ENCODE results near the gene TCF12. TPM values are rescaled to one million over a fixed set of nuclear protein-coding genes. Genes with fewer than 3 reads are reported as not detected.
A peak's percentile ranks its signal among the peaks of the same experiment; 100 is the strongest.

TCF12 gene
- total and polyA plus RNA-seq, 5 experiments from 2014 or later = 43.2 to 77.3 (median 54.3) TPM

- H3K27ac Mint-ChIP-seq = no peak overlapping the region
- H3K4me1 Mint-ChIP-seq = peaks cover 19 to 52% (median 36%) of the 10 kb centered on the region in 4 donors
- H3K27me3 Mint-ChIP-seq = no peaks in the 10 kb centered on the region
- H3K4me3 Mint-ChIP-seq = no peak overlapping the region
- POLR2A ChIA-PET = no interaction called here
- peaks cover 0 to 19% (median 5%) of the 10 kb centered on the region in 3 donors for H3K36me3 Mint-ChIP-seq
- ATAC-seq (no peak), DNase-seq (no peak)
- no peaks in the 10 kb centered on the region for H3K9me3 Mint-ChIP-seq
These were observed 127.4 kb downstream of the TCF12 start for GRCh38 chr15:57045741-57046382.

DNA sequence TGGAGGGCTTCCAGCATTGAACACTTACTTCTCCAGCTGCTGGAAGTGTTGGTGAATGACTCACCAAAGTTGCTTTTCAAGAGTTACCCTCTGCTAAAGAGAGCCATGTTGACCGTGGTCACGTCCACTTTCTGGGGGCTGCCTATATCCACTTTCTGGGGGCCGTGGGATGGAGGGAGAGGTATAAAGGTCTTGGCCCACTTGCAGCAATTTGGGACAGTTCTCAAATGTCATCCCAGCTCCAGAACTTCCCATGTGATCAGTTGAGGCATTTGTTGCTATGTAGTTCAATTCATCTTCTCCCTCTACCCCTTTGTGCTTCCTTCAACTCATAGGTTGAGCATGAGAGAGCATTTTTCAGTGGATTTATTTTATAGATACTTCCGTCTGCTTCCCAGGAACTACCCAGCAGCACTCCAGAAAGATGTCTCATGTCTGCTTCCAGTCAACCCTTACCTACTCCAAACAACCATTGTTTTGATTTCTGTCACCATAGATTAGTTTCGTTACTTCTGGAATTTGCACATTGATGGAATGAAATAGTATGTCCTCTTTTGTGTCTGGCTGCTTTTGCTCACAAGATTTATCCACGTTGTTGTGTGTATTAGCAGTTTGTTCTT lies 130.6 kb downstream of the TCF12 start:
- H3K9me3 Mint-ChIP-seq = no peaks in the 10 kb centered on the region
- peaks cover 0 to 19% (median 5%) of the 10 kb centered on the region in 3 donors for H3K36me3 Mint-ChIP-seq
- no peaks in the 10 kb centered on the region for H3K27me3 Mint-ChIP-seq
- H3K27ac Mint-ChIP-seq = no peak overlapping the region
- no peak overlapping the region for H3K4me3 Mint-ChIP-seq
- H3K4me1 Mint-ChIP-seq = peaks cover 37 to 69% (median 52%) of the 10 kb centered on the region in 4 donors
- ATAC-seq (no peak), DNase-seq (no peak)
- POLR2A ChIA-PET = no interaction called here

DNA sequence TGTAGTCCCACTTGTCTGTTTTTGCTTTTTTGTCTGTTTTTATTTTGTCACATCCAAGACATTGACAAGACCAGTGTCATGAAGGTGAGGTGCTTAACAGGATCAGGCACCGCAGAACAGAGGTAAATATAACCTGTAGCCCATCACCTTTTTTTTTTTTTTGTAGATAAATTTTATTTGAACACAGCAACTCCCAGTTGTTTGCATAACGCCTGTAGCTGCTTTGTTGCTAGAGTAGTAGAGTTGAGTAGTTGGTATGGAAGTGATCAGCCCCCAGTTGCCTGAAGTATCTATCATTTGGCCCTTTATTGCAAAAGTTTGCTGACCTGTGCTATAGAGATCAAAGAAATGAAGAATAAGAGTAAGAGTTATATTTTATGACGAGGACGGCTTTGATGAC lies 135.0 kb downstream of the TCF12 start:
- H3K4me1 Mint-ChIP-seq = peaks cover 44 to 67% (median 56%) of the 10 kb centered on the region in 4 donors
- H3K27ac Mint-ChIP-seq = peak overlapping the region in 2 of 10 donors; percentile 1 to 22
- H3K36me3 Mint-ChIP-seq = peaks cover 0 to 6% (median 2%) of the 10 kb centered on the region in 3 donors
- no peak for ATAC-seq
- POLR2A ChIA-PET = no interaction called here
- H3K27me3 Mint-ChIP-seq = no peaks in the 10 kb centered on the region
- no peak for DNase-seq
- H3K4me3 Mint-ChIP-seq = no peak overlapping the region
- H3K9me3 Mint-ChIP-seq = no peaks in the 10 kb centered on the region

DNA sequence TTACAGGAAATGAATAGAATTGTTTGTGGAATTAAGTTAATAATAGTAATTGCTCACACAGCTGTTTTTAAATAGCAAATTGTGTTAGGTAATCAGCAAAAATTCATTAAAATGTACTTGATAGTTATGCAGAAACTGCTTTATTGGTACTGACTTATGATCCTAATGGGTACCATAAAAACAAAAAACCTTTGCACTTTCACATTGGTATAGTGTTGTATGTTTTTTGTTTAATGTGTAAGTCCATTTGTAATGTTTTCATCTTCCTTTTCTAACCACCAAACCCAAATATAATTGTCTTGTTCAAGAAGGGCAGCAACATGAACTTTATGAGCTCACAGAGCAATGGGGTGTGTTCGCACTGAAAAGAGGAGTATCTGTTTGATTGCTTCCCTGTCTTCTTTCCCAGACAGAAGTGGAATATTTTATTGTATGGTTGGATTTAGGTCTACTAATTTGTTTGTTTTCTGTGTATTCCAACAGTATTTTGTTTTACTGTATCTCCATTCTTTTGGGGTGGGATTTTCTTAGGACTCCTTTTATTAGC lies 135.8 kb downstream of the TCF12 start:
- ATAC-seq (no peak), DNase-seq (no peak)
- Mint-ChIP-seq H3K9me3 (no peaks in the 10 kb centered on the region), H3K4me3 (no peak overlapping the region), H3K36me3 (no peaks in the 10 kb centered on the region), H3K27ac (peak overlapping the region in 1 of 10 donors; percentile 1), H3K4me1 (peaks cover 40 to 63% (median 61%) of the 10 kb centered on the region in 4 donors), H3K27me3 (no peaks in the 10 kb centered on the region)
- POLR2A ChIA-PET = interaction anchor here (0.6 kb wide), 1 partner anchor 12 kb away, joined by 3 read pairs; no protein-coding TSS in a partner anchor

DNA sequence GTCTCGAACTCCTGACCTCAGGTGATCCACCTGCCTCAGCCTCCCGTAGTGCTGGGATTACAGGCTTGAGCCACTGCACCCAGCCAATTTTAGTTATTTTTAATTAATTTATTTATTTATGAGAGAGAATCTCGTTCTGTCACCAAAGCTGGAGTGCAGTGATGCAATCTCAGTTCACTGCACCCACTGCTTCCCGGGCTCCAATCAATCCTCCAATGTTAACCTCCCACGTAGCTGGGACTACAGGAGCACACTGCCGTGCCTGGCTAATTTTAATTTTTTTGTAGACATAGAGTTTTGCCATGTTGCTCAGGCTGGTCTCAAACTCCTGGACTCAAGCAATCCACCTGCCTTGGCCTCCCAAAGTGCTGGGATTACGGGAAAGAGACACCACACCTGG lies 137.9 kb downstream of the TCF12 start:
- H3K36me3 Mint-ChIP-seq = no peaks in the 10 kb centered on the region
- no peak overlapping the region for H3K4me3 Mint-ChIP-seq
- peaks cover 34 to 65% (median 62%) of the 10 kb centered on the region in 4 donors for H3K4me1 Mint-ChIP-seq
- no peak overlapping the region for H3K27ac Mint-ChIP-seq
- no peaks in the 10 kb centered on the region for H3K9me3 Mint-ChIP-seq
- DNase-seq (no peak), ATAC-seq (no peak)
- POLR2A ChIA-PET = no interaction called here
- H3K27me3 Mint-ChIP-seq = no peaks in the 10 kb centered on the region

DNA sequence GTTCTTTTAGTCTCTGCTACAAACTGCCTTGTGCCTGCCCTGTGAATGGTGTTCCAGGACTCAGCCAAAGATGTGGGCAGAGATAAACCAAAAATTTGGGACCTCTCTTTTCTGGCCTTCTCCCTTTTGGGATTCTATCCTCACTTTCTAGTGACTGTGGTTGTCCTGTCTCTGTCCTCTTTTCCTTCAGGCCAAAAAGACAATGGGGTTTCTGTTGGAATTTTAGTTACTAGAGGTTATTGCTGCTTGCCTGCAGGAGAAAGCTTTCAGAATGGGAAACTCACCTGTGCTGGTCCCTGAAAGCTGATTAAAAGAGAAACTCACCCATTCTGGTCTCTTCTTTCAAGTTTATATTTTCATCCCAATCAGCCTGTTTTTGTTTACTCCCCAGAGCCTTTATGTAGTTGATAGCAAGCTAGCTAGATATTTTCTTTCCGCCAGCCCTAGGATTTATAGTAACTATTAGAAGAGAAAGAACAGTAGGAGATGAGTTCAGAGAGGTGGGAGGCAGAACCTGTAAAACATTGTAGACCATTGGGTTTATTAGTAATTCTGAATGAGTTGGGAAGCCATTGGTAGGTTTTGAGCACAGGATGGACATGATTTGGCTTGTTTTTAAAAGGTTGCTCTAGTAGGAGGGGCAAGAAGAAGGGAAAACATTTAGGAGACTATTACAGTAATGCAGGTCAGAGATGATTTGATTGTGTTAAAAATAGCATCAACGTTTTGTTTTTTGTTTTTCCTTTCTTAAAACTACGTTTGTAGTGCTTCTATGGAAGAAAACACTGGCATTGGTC lies 138.9 kb downstream of the TCF12 start:
- no peak overlapping the region for H3K4me3 Mint-ChIP-seq
- no peak for ATAC-seq
- peaks cover 30 to 58% (median 53%) of the 10 kb centered on the region in 4 donors for H3K4me1 Mint-ChIP-seq
- POLR2A ChIA-PET = interaction anchor here (0.6 kb wide), 1 partner anchor 180 kb away, joined by 3 read pairs; no protein-coding TSS in a partner anchor
- no peak for DNase-seq
- no peaks in the 10 kb centered on the region for H3K9me3 Mint-ChIP-seq
- no peaks in the 10 kb centered on the region for H3K27me3 Mint-ChIP-seq
- no peaks in the 10 kb centered on the region for H3K36me3 Mint-ChIP-seq
- H3K27ac Mint-ChIP-seq = peak overlapping the region in 3 of 10 donors; percentile 4 to 49 (median 38)

DNA sequence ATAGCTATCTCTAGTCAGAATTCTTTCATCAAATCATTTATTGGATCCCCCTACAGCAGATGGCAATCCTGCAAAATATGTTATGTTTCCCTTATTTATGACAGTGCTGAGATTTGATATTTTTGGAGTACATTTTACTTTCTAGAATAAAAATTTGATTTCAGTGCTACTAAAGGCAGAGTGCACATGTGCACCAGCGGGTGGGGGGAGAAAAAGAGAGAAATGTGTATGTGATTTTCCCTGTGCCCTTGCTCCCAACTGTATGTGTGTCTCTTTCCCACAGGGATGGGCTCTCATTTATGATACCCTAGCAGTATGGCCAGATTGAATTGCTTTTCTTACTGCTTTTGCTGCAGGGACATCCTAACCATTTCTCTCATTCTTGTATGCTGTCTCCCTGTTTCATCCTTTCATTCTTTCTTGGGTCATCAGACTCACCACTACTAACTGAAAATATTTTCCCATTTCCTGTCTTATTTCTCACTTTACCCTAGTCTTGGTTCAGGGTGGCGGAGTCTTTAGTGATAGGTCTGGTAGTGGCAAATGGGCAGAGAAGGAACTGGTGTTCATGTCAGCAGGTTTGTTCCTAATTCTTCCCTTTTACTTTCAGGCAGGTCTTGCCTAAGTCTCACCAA lies 140.7 kb downstream of the TCF12 start:
- Mint-ChIP-seq H3K4me3 (no peak overlapping the region), H3K27ac (peak overlapping the region in 1 of 10 donors; percentile 17), H3K4me1 (peaks cover 24 to 56% (median 44%) of the 10 kb centered on the region in 4 donors), H3K27me3 (no peaks in the 10 kb centered on the region), H3K36me3 (peaks cover 0 to 13% (median 12%) of the 10 kb centered on the region in 3 donors), H3K9me3 (no peaks in the 10 kb centered on the region)
- no peak for DNase-seq
- no peak for ATAC-seq
- POLR2A ChIA-PET = no interaction called here

GRCh38 chr15:57060799-57061198 lies 142.4 kb downstream of the TCF12 start:
- Mint-ChIP-seq H3K4me3 (no peak overlapping the region), H3K27me3 (no peaks in the 10 kb centered on the region), H3K9me3 (no peaks in the 10 kb centered on the region), H3K4me1 (peaks cover 21 to 48% (median 37%) of the 10 kb centered on the region in 4 donors), H3K36me3 (peaks cover 0 to 22% (median 15%) of the 10 kb centered on the region in 3 donors), H3K27ac (no peak overlapping the region)
- DNase-seq (no peak), ATAC-seq (no peak)
- POLR2A ChIA-PET = no interaction called here

DNA sequence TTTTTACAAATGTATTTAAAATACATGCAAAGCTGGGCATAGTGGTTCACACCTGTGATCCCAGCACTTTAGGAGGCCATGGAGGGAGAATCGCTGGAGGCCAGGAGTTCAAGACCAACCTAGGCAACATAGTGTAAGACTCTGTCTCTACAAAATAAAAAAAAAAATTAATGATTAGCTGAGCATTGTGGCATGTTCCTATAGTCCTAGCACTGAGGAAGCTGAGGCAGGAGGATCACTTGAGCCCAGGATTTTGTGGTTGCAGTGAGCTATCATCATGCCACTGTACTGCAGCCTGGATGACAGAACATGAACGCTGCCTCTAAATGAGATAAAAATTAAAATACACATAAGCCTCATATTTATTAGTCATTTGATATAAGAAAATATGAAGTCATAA lies 142.8 kb downstream of the TCF12 start:
- no peaks in the 10 kb centered on the region for H3K9me3 Mint-ChIP-seq
- no peak overlapping the region for H3K27ac Mint-ChIP-seq
- DNase-seq (no peak), ATAC-seq (no peak)
- H3K4me1 Mint-ChIP-seq = peaks cover 19 to 48% (median 35%) of the 10 kb centered on the region in 4 donors
- POLR2A ChIA-PET = no interaction called here
- H3K27me3 Mint-ChIP-seq = no peaks in the 10 kb centered on the region
- no peak overlapping the region for H3K4me3 Mint-ChIP-seq
- peaks cover 0 to 22% (median 15%) of the 10 kb centered on the region in 3 donors for H3K36me3 Mint-ChIP-seq

GRCh38 chr15:57061696-57062095 lies 143.3 kb downstream of the TCF12 start:
- Mint-ChIP-seq H3K4me3 (no peak overlapping the region), H3K27ac (no peak overlapping the region), H3K36me3 (peaks cover 0 to 22% (median 15%) of the 10 kb centered on the region in 3 donors), H3K9me3 (no peaks in the 10 kb centered on the region), H3K27me3 (no peaks in the 10 kb centered on the region), H3K4me1 (peaks cover 19 to 47% (median 34%) of the 10 kb centered on the region in 4 donors)
- DNase-seq (no peak), ATAC-seq (no peak)
- POLR2A ChIA-PET = no interaction called here

- DNase-seq = no peak
- Mint-ChIP-seq H3K4me3 (no peak overlapping the region), H3K4me1 (peaks cover 11 to 39% (median 24%) of the 10 kb centered on the region in 4 donors), H3K27ac (no peak overlapping the region), H3K36me3 (peaks cover 0 to 26% (median 17%) of the 10 kb centered on the region in 3 donors), H3K27me3 (no peaks in the 10 kb centered on the region), H3K9me3 (no peaks in the 10 kb centered on the region)
- POLR2A ChIA-PET = no interaction called here
- no peak for ATAC-seq
These were observed 145.6 kb downstream of the TCF12 start for GRCh38 chr15:57064033-57064432.

- H3K4me1 Mint-ChIP-seq = peaks cover 12 to 54% (median 40%) of the 10 kb centered on the region in 4 donors
- H3K4me3 Mint-ChIP-seq = no peak overlapping the region
- no peak overlapping the region for H3K27ac Mint-ChIP-seq
- H3K9me3 Mint-ChIP-seq = no peaks in the 10 kb centered on the region
- H3K27me3 Mint-ChIP-seq = no peaks in the 10 kb centered on the region
- ATAC-seq (no peak), DNase-seq (no peak)
- H3K36me3 Mint-ChIP-seq = peaks cover 0 to 10% (median 3%) of the 10 kb centered on the region in 3 donors
- POLR2A ChIA-PET = no interaction called here
These were observed 151.0 kb downstream of the TCF12 start for GRCh38 chr15:57069423-57069822.
